SKM-1 treated with dmso at 0.1 percent for 144 hours (cell line): ENCODE data around the gene DIP2C.
"Not testable (repeated sequence)": the region's sequence is repeated elsewhere in the genome, so short reads cannot be mapped to it uniquely, and the experiment has no call there.

Source experiments
- DNase-seq: peaks from one replicate; lab custom pipeline; 2025; ENCODE audit not compliant: unreplicated experiment; lab: John Stamatoyannopoulos, UW

DIP2C gene

GRCh38 chr10:266974-267425, 422.5 kb downstream of the DIP2C start:
- no peak for DNase-seq

- not testable (repeated sequence) for DNase-seq
Observed at GRCh38 chr10:265816-266588, 423.5 kb downstream of the DIP2C start.

- DNase-seq: not testable (repeated sequence)
Observed at GRCh38 chr10:265074-265440, 424.4 kb downstream of the DIP2C start.

- DNase-seq: not testable (repeated sequence)
Observed at GRCh38 chr10:264160-265073, 425.1 kb downstream of the DIP2C start.

- no peak for DNase-seq
Observed at GRCh38 chr10:260819-261429, 428.5 kb downstream of the DIP2C start.

- DNase-seq: no peak
Observed at GRCh38 chr10:251982-252582, 437.4 kb downstream of the DIP2C start.

- DNase-seq: no peak
Observed at GRCh38 chr10:248307-248706, 441.2 kb downstream of the DIP2C start.

GRCh38 chr10:247480-247879, 442.0 kb downstream of the DIP2C start:
- DNase-seq: no peak

- DNase-seq: no peak
Observed at GRCh38 chr10:246431-246830, 443.0 kb downstream of the DIP2C start.

- no peak for DNase-seq
Observed at GRCh38 chr10:244227-244626, 445.2 kb downstream of the DIP2C start.

GRCh38 chr10:241966-242643, 447.4 kb downstream of the DIP2C start:
- DNase-seq: no peak

- no peak for DNase-seq
Observed at GRCh38 chr10:241451-241850, 448.0 kb downstream of the DIP2C start.

GRCh38 chr10:239109-239508, 450.4 kb downstream of the DIP2C start:
- no peak for DNase-seq

- DNase-seq: no peak
Observed at GRCh38 chr10:235915-236314, 453.6 kb downstream of the DIP2C start.

- DNase-seq: no peak
Observed at GRCh38 chr10:234708-235406, 454.6 kb downstream of the DIP2C start.

GRCh38 chr10:232878-233277, 456.6 kb downstream of the DIP2C start:
- no peak for DNase-seq

- DNase-seq: no peak
Observed at GRCh38 chr10:232061-232460, 457.4 kb downstream of the DIP2C start.

- no peak for DNase-seq
Observed at GRCh38 chr10:230758-231157, 458.7 kb downstream of the DIP2C start.

GRCh38 chr10:228366-228765, 461.1 kb downstream of the DIP2C start:
- DNase-seq: no peak

GRCh38 chr10:227014-227413, 462.5 kb downstream of the DIP2C start:
- no peak for DNase-seq
